ENCODE results near the gene PRAMEF4. TPM values are rescaled to one million over a fixed set of nuclear protein-coding genes. Genes with fewer than 3 reads are reported as not detected.
"Not testable (repeated sequence)": the region's sequence is repeated elsewhere in the genome, so short reads cannot be mapped to it uniquely, and the experiment has no call there.

The PRAMEF4 gene
- total RNA-seq = not detected

GRCh38 chr1:12886101-12886500 lies at the start of gene PRAMEF4:
PRAMEF4 (minus strand) TSS chr1:12886201; CDS start chr1:12883394, 2,807 bp downstream.
- H3K27ac Mint-ChIP-seq; intact Hi-C loops (cut with micrococcal nuclease); POLR2A ChIA-PET; H3K4me3 Mint-ChIP-seq; H3K27me3 Mint-ChIP-seq; H3K36me3 Mint-ChIP-seq (ENCODE audit: low read depth); DNase-seq; ATAC-seq; CTCF ChIA-PET; H3K9me3 Mint-ChIP-seq; H3K4me1 Mint-ChIP-seq (ENCODE audit: low read depth): not testable (repeated sequence)

- H3K27ac Mint-ChIP-seq; DNase-seq; H3K36me3 Mint-ChIP-seq (ENCODE audit: low read depth); ATAC-seq; CTCF ChIA-PET; H3K27me3 Mint-ChIP-seq; H3K4me3 Mint-ChIP-seq; H3K4me1 Mint-ChIP-seq (ENCODE audit: low read depth); intact Hi-C loops (cut with micrococcal nuclease); H3K9me3 Mint-ChIP-seq; POLR2A ChIA-PET: not testable (repeated sequence)
Observed at GRCh38 chr1:12924368-12924767, 38.4 kb upstream of the PRAMEF4 start.

- DNase-seq; ATAC-seq; H3K36me3 Mint-ChIP-seq (ENCODE audit: low read depth); intact Hi-C loops (cut with micrococcal nuclease); H3K4me3 Mint-ChIP-seq; H3K27ac Mint-ChIP-seq; H3K27me3 Mint-ChIP-seq; H3K9me3 Mint-ChIP-seq; POLR2A ChIA-PET; CTCF ChIA-PET; H3K4me1 Mint-ChIP-seq (ENCODE audit: low read depth): not testable (repeated sequence)
Observed at GRCh38 chr1:12921749-12922148, 35.7 kb upstream of the PRAMEF4 start.

GRCh38 chr1:12916310-12916709 lies 30.3 kb upstream of the PRAMEF4 start, which contains the start of gene PRAMEF7:
PRAMEF7 (plus strand) TSS chr1:12916610; CDS start chr1:12917693, 1,083 bp downstream.
- H3K4me3 Mint-ChIP-seq; H3K27me3 Mint-ChIP-seq; intact Hi-C loops (cut with micrococcal nuclease); DNase-seq; H3K9me3 Mint-ChIP-seq; H3K4me1 Mint-ChIP-seq (ENCODE audit: low read depth); CTCF ChIA-PET; ATAC-seq; H3K27ac Mint-ChIP-seq; POLR2A ChIA-PET; H3K36me3 Mint-ChIP-seq (ENCODE audit: low read depth): not testable (repeated sequence)

GRCh38 chr1:12903793-12904572 lies 18.0 kb upstream of the PRAMEF4 start:
- H3K9me3 Mint-ChIP-seq; ATAC-seq; intact Hi-C loops (cut with micrococcal nuclease); H3K27me3 Mint-ChIP-seq; H3K4me1 Mint-ChIP-seq (ENCODE audit: low read depth); POLR2A ChIA-PET; H3K27ac Mint-ChIP-seq; DNase-seq; H3K36me3 Mint-ChIP-seq (ENCODE audit: low read depth); H3K4me3 Mint-ChIP-seq; CTCF ChIA-PET: not testable (repeated sequence)

GRCh38 chr1:12899186-12899585 lies 13.2 kb upstream of the PRAMEF4 start:
- DNase-seq; H3K27me3 Mint-ChIP-seq; H3K36me3 Mint-ChIP-seq (ENCODE audit: low read depth); intact Hi-C loops (cut with micrococcal nuclease); H3K4me1 Mint-ChIP-seq (ENCODE audit: low read depth); CTCF ChIA-PET; H3K27ac Mint-ChIP-seq; ATAC-seq; POLR2A ChIA-PET; H3K9me3 Mint-ChIP-seq; H3K4me3 Mint-ChIP-seq: not testable (repeated sequence)

- H3K27me3 Mint-ChIP-seq; H3K9me3 Mint-ChIP-seq; H3K4me1 Mint-ChIP-seq (ENCODE audit: low read depth); H3K36me3 Mint-ChIP-seq (ENCODE audit: low read depth); intact Hi-C loops (cut with micrococcal nuclease); POLR2A ChIA-PET; H3K4me3 Mint-ChIP-seq; DNase-seq; CTCF ChIA-PET; H3K27ac Mint-ChIP-seq; ATAC-seq: not testable (repeated sequence)
Observed at GRCh38 chr1:12898170-12898569, 12.2 kb upstream of the PRAMEF4 start, which contains the start of gene PRAMEF10. PRAMEF10 (minus strand) TSS chr1:12898270; CDS start chr1:12895847, 2,423 bp downstream.

GRCh38 chr1:12878453-12878852 lies 7.5 kb downstream of the PRAMEF4 start:
- H3K4me3 Mint-ChIP-seq; H3K36me3 Mint-ChIP-seq (ENCODE audit: low read depth); H3K4me1 Mint-ChIP-seq (ENCODE audit: low read depth); POLR2A ChIA-PET; H3K9me3 Mint-ChIP-seq; CTCF ChIA-PET; DNase-seq; intact Hi-C loops (cut with micrococcal nuclease); H3K27me3 Mint-ChIP-seq; ATAC-seq; H3K27ac Mint-ChIP-seq: not testable (repeated sequence)

- intact Hi-C loops (cut with micrococcal nuclease) = not testable (repeated sequence)
Observed at GRCh38 chr1:12863131-12863880, 22.7 kb downstream of the PRAMEF4 start.

GRCh38 chr1:12856786-12857185 lies 29.2 kb downstream of the PRAMEF4 start, which contains the start of gene PRAMEF2:
PRAMEF2 (plus strand) TSS chr1:12857086; CDS start chr1:12859010, 1,924 bp downstream.
- H3K4me3 Mint-ChIP-seq; H3K27me3 Mint-ChIP-seq; ATAC-seq; H3K9me3 Mint-ChIP-seq; DNase-seq; intact Hi-C loops (cut with micrococcal nuclease); H3K36me3 Mint-ChIP-seq (ENCODE audit: low read depth); H3K4me1 Mint-ChIP-seq (ENCODE audit: low read depth); H3K27ac Mint-ChIP-seq; CTCF ChIA-PET: not testable (repeated sequence)
- POLR2A ChIA-PET = interaction anchor here (0.7 kb wide), 1 partner anchor 514 kb away, joined by 5 read pairs; no protein-coding TSS in a partner anchor

More at GRCh38 chr1:12863131-12863880, 22.7 kb downstream of the PRAMEF4 start:
- H3K4me3 Mint-ChIP-seq; H3K36me3 Mint-ChIP-seq (ENCODE audit: low read depth); POLR2A ChIA-PET; CTCF ChIA-PET; H3K9me3 Mint-ChIP-seq; H3K27me3 Mint-ChIP-seq; DNase-seq; ATAC-seq; H3K4me1 Mint-ChIP-seq (ENCODE audit: low read depth); H3K27ac Mint-ChIP-seq: not testable (repeated sequence)
